NB4 (cell line): ENCODE measurements around the gene ELK4.

Source experiments
- DNase-seq: peaks from one replicate; pipeline ENCODE4 v3.0.0; 2010; ENCODE audit warnings: low read depth
- H3K4me3 ChIP-seq: one replicate; pipeline ENCODE4 v1.5.1; 2011; ENCODE audit warnings: mild to moderate bottlenecking, low read depth, low read length, moderate library complexity
- CTCF ChIP-seq: IDR thresholded peaks from one replicate; pipeline ENCODE4 v1.5.1; 2012; ENCODE audit warnings: low read depth, low read length
- MAX ChIP-seq: IDR thresholded peaks from 2 replicates; pipeline ENCODE4 v1.6.1; 2011; ENCODE audit warnings: low read depth, low read length
- MYC ChIP-seq: IDR thresholded peaks from 2 replicates; pipeline ENCODE4 v1.6.1; 2011; ENCODE audit warnings: low read depth, low read length
- POLR2A ChIP-seq: IDR thresholded peaks from 2 replicates; pipeline ENCODE4 v1.6.1; 2011; ENCODE audit warnings: mild to moderate bottlenecking; ENCODE audit not compliant: insufficient read length; ENCODE audit errors: extremely low read depth

ELK4 gene

GRCh38 chr1:205588636-205589035 lies 43.2 kb downstream of the ELK4 start:
- no peak for TF ChIP-seq MYC
- peak; percentile 34 for TF ChIP-seq CTCF
- H3K4me3 ChIP-seq, result no peak overlapping the region
- DNase-seq, result peak; percentile 45

- H3K4me3 ChIP-seq, result no peak overlapping the region
- no peak for DNase-seq
- no peak for TF ChIP-seq CTCF
- no peak for TF ChIP-seq POLR2A
- no peak for TF ChIP-seq MAX
- no peak for TF ChIP-seq MYC
Observed at GRCh38 chr1:205587581-205587980, 44.2 kb downstream of the ELK4 start.

GRCh38 chr1:205585835-205586785 lies 45.7 kb downstream of the ELK4 start:
- TF ChIP-seq MYC (no peak), MAX (no peak), POLR2A (no peak), CTCF (no peak)
- no peak overlapping the region for H3K4me3 ChIP-seq
- no peak for DNase-seq

- TF ChIP-seq POLR2A (no peak), CTCF (no peak), MAX (no peak), MYC (no peak)
- H3K4me3 ChIP-seq, result no peak overlapping the region
- no peak for DNase-seq
Observed at GRCh38 chr1:205585169-205585834, 46.5 kb downstream of the ELK4 start.

GRCh38 chr1:205584732-205585131 lies 47.1 kb downstream of the ELK4 start:
- TF ChIP-seq CTCF, result peak; percentile 40
- no peak for TF ChIP-seq MYC
- no peak overlapping the region for H3K4me3 ChIP-seq
- no peak for DNase-seq
